ENCODE results near the gene PLEK2. TPM values are rescaled to one million over a fixed set of nuclear protein-coding genes. Genes with fewer than 3 reads are reported as not detected.

PLEK2 gene
- total RNA-seq, 1 donor from 2014 or later, result 2.5 TPM

DNA sequence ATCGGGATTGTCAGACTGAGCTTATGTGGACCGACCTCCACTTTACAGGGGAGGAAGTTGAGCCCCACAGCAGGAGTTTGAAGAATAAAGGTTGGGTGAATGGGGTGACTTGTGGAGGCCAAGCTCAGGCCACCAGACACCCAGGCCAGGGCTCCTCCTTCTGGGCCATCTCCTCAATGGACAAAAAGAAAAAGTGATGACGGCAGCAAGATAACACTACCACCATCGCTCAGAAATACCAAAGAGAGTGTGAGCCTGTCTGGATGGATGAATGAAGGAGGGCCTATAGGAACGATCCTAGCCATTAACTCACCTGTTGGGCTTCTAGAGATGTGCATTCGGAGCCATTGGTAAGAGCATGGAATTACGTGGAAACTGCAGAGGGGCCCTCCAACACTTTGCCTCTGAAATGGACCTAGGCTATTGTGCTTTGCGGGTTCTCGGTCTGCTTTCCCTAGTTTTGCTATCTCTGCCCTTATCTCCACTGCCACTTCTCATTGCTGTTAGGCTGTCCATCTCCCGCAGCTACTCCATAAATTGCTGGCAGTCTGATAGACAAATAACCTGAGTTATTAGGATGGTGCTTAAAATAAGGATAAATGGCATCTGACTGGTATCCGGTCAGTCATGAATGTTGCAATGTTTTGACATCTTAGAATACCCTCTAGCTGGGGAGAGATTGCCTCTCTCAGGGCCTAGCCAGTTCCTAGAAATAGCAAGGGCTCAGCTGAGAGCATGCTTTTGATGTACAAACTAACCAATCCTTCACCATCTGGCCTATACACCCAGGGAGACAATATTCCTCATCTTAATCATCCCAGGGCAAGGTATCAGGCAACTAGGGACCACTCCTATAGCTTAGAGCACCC lies 9.6 kb upstream of the PLEK2 start:
- H3K4me1 ChIP-seq, result no peaks in the 10 kb centered on the region
- no peaks in the 10 kb centered on the region for H3K9me3 ChIP-seq
- TF ChIP-seq, protein P1, sequence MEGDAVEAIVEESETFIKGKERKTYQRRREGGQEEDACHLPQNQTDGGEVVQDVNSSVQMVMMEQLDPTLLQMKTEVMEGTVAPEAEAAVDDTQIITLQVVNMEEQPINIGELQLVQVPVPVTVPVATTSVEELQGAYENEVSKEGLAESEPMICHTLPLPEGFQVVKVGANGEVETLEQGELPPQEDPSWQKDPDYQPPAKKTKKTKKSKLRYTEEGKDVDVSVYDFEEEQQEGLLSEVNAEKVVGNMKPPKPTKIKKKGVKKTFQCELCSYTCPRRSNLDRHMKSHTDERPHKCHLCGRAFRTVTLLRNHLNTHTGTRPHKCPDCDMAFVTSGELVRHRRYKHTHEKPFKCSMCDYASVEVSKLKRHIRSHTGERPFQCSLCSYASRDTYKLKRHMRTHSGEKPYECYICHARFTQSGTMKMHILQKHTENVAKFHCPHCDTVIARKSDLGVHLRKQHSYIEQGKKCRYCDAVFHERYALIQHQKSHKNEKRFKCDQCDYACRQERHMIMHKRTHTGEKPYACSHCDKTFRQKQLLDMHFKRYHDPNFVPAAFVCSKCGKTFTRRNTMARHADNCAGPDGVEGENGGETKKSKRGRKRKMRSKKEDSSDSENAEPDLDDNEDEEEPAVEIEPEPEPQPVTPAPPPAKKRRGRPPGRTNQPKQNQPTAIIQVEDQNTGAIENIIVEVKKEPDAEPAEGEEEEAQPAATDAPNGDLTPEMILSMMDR (IDR thresholded peaks at IDR 0.05), result no peak
- no peak overlapping the region for H3K4me3 ChIP-seq
- intact Hi-C loops (cut with DNase I), result no loop called here
- ATAC-seq (no peak), DNase-seq (no peak)
- H3K27ac ChIP-seq, result no peak overlapping the region
- H3K36me3 ChIP-seq, result no peaks in the 10 kb centered on the region
- peaks cover 7% of the 10 kb centered on the region for H3K27me3 ChIP-seq

DNA sequence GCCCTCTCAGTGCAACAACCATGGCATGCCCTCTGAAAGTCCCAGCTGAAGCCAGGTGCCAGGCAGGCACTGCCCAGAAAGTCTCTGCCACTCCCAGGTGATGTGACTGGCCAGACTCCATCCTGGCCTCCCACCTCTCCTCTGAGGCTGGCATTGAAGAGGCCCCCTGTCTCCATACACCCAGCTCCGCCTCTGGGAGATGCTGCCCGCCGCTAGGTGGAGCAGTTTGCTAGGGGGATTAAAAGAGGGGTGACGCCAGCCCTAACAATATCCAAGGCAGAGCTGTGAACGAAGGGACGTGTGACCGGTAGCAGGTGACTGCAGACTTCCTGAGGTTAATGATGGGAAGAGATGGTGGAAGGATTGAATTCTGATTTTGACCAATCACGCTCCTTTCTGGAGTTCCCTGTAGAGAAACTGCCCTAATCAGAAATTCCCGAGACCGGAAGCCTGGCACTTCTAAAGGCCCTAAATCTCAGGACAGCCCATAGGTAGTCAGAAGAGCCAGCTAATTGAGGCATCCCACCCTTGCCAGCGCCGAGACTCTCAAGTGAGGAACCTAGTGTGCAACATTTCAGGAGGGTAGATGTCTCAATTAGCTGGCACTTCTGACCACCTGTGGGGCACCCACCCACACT lies 8.3 kb upstream of the PLEK2 start:
- no peak overlapping the region for H3K4me3 ChIP-seq
- intact Hi-C loops (cut with DNase I), result no loop called here
- H3K36me3 ChIP-seq, result no peaks in the 10 kb centered on the region
- H3K4me1 ChIP-seq, result no peaks in the 10 kb centered on the region
- DNase-seq (no peak), ATAC-seq (peak; percentile 43)
- H3K27ac ChIP-seq, result no peak overlapping the region
- H3K9me3 ChIP-seq, result no peaks in the 10 kb centered on the region
- TF ChIP-seq, protein P1 (IDR thresholded peaks at IDR 0.05), result peak; percentile 41
- peaks cover 1% of the 10 kb centered on the region for H3K27me3 ChIP-seq

DNA sequence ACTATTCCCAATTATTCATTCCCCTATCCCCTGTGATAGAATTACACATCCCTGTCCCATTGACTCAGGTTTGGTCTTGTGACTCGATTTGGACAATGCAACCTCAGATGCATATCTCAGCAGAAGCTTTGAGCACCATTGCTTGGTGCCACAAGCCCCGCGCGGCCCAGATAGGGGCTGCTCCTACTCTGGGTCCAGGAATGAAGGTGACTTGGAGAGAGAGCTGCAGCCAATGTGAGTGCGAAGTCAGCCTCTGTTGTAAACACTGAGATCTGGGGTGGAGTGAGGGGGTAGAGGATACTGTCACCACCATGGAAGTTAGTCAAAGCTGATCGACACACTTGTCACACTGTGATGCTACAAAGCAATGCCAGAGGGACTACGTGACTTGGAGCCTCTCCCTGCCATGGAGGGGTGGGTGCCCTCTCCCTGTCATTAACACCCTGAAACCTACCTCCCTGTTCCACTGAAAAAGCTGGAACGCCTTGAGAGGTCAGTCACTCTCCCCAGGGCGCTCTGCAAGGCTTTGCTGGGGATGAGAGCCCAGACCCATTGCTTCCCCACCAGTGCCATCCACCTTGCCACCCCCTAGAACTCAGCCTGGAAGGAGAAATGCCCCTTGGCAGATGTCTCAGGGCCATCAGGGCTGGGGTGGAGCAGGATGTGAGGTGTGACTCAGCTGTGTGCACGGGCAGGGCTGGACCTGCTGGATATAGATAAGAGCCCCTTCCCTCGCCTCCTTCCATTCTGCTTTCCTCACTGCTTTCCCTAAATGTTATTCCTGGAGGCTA lies 6.6 kb upstream of the PLEK2 start:
- Histone ChIP-seq H3K4me3 (no peak overlapping the region), H3K4me1 (no peaks in the 10 kb centered on the region), H3K27me3 (no peaks in the 10 kb centered on the region), H3K9me3 (no peaks in the 10 kb centered on the region), H3K27ac (no peak overlapping the region), H3K36me3 (no peaks in the 10 kb centered on the region)
- TF ChIP-seq, protein P1 (IDR thresholded peaks at IDR 0.05), result no peak
- ATAC-seq (no peak), DNase-seq (no peak)
- intact Hi-C loops (cut with DNase I), result no loop called here

DNA sequence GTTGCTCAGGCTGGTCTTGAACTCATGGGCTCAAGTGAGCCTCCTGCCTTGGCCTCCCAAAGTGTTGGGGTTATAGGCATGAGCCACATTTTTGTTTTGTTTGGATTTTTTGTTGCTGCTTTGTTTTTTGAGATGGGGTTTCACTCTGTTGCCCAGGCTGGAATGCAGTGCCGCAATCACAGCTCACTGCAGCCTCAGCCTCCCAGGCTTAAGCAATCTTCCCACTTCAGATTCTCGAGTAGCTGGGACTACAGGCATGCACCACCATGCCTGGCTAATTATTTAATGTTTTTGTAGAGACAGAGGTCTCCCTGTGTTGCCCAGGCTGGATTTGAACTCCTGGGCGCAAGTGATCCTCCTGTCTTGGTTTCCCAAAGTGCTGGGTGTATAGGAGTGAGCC lies 5.7 kb upstream of the PLEK2 start:
- ATAC-seq, result peak; percentile 54
- Histone ChIP-seq H3K9me3 (no peaks in the 10 kb centered on the region), H3K4me1 (no peaks in the 10 kb centered on the region), H3K27ac (no peak overlapping the region), H3K36me3 (no peaks in the 10 kb centered on the region), H3K27me3 (no peaks in the 10 kb centered on the region), H3K4me3 (no peak overlapping the region)
- intact Hi-C loops (cut with DNase I), result no loop called here
- TF ChIP-seq, protein P1 (IDR thresholded peaks at IDR 0.05), result no peak
- DNase-seq, result no peak

DNA sequence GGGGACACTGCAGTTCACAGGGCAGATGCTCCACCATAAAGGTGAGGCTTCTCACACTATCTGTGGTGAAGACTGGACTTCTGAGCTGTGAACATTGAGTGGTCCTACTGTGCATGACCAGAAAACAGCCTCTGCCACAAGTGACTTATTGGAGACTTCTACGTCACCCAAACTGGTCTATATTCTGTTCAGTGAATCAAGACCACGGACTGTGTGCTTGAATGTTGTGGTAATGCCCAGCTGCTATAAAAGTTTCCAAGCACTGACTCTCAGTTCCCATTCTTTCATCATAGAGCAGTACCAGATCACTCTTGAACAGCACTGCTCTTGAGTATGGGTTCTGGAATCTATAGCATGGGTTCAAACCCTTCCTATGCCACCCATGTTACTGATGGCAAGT lies 4.8 kb upstream of the PLEK2 start:
- Histone ChIP-seq H3K27me3 (peaks cover 4% of the 10 kb centered on the region), H3K4me3 (no peak overlapping the region), H3K9me3 (no peaks in the 10 kb centered on the region), H3K36me3 (no peaks in the 10 kb centered on the region), H3K4me1 (no peaks in the 10 kb centered on the region), H3K27ac (no peak overlapping the region)
- intact Hi-C loops (cut with DNase I), result no loop called here
- ATAC-seq (no peak), DNase-seq (no peak)
- TF ChIP-seq, protein P1 (IDR thresholded peaks at IDR 0.05), result no peak
